Activated gamma-delta T cell treated with anti-CD3 and anti-CD28 coated beads, Interleukin-2, amount 50 U/mL, for 16 hours (primary cell): Measurements from ENCODE around the gene ELF2.
"Not testable (repeated sequence)": the region's sequence is repeated elsewhere in the genome, so short reads cannot be mapped to it uniquely, and the experiment has no call there.

Source experiments
- DNase-seq: peaks from one replicate; pipeline ENCODE4 v3.0.0-alpha.2; 2020; ENCODE audit warnings: low read depth

The ELF2 gene

DNA sequence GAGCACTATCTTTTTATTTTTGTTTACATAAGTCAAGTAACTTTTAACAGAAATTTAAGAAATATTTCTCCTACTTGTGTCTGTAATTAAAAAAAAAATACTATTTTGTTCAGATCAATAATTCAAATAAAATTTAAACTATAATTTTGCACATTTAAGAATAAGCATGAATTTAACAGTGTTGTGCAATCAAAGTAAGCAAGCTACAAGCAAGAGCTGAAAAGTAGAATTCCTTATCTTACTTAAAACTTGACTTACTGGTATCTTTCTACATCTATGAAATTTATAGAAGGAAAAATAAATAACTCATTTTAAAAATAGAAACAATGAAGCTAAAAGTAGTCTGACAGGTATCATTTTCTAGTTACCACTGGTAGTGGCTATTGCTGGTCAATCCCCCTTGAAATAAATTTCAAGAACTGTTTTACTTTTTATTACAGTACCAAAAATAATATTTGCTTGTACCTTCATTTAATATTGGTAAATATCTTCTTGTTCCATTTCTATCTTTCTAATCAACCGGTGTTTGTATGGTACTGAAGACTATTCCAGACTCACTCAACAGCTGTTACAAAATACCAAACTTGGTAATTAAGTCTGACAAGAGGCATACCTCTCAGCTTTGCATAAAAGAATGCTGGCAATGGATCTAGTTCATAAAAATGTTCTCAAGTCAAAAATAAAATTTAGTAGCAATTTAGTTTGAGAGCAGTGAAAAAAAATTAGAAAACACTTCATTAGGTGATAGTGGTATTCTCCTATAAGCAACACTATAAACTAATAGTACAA lies 99.3 kb downstream of the ELF2 start:
- DNase-seq: no peak

DNA sequence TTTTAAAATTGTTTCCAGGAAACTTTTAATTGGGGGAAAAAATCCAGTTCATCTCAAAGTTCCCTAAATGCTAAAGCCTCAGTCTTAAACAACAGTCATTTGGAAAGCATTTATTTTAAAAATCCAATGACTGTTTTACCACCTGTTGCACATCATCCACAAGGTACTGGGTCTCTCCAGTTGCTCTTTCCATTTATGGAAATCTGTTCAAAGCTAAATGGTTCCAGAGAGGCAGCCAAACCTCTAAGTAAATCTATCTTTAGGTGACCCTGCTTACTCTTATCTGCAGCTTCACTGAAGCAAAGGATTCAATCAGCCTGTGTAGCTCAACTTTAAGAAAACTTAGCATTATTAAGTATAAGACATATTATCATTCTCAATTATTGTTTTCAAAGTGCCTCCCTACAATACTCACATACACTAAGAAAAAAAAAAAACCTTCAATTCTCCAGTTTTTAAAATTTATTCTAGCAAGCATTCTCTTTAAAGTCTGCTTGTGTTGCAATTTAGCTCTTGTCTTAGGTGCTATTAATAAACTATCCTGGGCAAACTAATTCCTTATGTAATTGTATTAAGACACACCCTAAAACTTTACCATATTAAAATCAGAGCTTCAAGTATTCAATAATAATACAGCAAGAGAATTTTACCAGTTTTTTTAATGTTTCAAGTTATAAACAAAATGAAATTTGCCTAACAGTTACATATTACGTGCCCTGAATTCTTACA lies 100.8 kb downstream of the ELF2 start:
- no peak for DNase-seq

DNA sequence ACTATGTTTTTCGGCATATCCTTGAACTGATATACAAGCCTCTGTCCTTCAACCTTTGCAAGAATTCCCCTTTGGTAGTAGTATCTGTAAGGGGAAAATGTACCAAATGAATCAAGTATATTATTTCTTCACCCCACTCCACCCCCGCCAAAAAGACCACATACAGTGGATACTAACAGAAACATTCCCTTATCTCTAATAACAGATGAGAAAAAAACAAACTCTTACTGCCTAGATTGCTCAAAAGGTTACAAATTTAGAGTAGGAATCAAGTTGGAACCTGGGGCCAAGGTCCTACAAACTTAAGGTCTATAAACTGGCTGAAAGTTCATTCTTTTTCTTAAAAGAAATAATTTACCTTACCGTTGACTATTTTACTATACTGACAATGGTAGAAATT lies 116.4 kb downstream of the ELF2 start:
- DNase-seq: no peak

DNA sequence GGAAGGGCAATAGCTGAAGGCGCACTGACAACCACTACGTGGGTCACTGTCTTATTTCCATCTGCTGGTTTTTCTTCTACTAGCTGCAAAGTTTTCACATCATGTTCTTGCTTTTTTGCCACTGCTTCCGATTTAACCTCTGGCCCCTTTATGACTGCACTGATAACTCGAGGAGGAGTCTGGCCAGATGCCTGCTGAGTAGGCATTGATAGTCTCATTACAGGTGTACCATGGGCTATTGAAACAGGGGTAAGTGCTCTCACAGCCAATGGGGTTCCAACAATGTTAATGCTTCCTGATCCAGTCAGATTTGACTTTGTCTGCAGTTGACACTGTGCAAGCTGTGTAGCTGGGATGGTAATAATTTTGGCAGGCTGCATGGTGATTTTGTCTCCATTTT lies 118.0 kb downstream of the ELF2 start:
- not testable (repeated sequence) for DNase-seq

DNA sequence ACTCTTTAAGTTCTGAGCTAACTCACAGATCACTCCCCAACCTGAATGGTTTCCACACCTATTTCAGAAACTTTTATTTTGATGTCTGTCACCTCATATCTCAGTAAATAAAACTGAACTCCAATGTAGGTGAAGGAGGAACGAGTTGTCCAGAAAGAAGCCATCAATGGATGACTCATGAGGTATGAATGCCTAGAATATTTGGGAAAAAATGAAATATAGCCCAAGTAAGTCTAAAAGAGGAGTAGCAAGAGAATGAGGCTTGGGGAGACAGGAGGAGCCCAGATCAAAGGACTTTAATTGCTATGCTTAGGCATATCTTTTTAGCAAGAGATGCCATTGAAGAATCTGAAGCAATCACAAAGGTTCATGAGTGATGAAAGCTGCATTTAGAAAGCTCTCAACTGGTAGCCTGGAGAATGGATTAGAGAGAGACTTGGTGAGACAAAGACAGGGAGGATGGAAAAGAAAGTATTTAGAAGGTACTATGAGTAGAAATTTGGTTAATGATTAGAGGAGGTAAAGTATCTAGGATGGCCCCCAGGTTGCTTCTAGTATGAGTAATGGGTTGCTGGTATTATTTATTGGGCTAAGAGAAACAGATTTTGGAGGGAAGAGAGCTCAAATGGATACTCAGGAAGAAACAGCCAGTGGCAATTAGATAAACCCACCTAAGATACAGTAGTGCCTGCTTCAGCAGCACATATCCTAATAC lies 122.1 kb downstream of the ELF2 start:
- DNase-seq: no peak

DNA sequence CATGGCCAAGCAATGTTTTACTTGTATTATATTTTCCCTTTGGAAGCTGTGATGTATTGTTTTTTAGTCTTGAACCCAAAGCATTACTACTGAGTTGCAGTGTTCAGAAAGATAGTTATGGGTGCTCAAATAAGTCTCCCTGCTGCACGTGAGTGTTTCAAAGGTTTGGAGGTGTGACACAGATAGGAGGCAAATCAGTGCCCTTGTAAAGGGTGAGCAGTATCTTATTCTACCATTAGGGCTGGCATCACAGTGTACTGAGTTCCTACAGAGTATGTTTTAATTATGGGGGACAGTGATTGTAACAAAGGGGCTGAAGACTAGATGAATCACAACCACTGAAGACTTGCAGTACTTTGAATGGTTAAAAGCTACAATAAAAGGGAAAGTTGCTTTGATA lies 123.1 kb downstream of the ELF2 start:
- DNase-seq: no peak

DNA sequence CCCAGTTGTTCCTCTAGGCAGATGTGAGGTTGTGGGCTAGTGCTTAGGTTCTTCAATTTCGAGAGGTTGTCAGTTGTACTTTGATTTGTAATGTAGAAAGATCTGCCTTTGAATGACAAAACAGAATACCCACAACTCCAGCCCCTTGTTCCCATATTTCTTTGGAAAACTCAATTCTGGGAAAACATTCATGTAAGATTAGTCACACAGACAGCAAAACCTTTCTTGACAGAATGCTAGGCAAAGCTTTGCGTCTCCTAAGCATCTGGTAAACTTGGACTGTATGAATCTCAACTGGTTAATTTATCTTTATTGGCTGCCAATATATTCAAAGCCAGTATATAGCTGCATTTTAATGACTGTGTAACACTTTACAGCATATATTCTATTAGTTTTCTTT lies 126.6 kb downstream of the ELF2 start:
- no peak for DNase-seq

DNA sequence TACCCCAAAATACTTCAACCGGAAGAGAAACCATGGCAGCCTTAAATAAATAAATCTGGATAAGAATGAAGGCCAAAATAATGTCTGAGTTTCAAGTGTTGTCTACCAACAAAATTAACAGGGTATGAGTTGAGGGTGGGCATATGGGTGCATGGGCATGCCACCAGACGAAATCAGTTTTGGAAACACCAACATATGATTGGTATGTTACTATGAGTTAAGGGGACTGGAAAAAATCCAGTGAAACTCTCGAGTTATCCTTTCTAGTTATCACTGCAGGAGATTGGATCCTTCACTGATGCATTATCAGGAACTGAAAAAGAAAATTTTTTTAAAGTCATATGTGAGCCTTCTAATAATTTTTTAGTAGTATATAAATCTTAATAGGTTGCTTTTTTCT lies 129.0 kb downstream of the ELF2 start:
- DNase-seq: no peak

DNA sequence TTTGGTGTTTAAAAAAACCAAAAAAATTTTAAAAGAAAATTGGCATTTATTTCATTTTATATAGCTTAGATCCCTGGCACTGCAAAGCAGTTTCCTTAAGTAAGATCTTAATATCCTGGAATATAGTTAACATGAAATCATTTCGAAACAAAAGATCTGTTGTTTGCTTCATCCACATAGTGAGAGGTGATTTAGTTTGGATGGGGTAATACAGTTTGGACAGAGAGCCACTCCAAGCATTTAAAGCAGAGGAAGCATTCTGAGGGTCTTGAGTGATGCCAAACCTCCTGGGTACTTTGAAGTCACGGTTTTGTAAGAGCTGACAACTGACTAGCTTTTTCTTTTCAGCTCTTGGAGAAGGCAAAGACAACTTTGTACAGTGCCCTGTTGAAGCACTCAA lies 132.7 kb downstream of the ELF2 start:
- DNase-seq: no peak

DNA sequence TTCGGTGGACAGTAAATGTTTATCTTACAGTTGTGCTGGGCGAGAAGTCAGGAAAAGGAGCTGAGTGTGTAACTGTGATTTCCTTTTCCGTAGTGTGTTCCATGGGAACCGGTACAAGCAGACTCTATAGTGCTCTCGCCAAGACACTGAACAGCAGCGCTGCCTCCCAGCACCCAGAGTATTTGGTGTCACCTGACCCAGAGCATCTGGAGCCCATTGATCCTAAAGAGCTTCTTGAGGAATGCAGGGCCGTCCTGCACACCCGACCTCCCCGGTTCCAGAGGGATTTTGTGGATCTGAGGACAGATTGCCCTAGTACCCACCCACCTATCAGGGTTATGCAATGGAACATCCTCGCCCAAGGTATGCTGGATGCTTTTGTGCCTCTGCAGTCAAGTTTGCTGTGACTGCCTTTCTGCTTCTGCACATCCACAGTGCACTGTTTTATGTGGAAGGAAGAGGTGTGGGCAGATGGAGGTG lies 134.0 kb downstream of the ELF2 start:
- no peak for DNase-seq

DNA sequence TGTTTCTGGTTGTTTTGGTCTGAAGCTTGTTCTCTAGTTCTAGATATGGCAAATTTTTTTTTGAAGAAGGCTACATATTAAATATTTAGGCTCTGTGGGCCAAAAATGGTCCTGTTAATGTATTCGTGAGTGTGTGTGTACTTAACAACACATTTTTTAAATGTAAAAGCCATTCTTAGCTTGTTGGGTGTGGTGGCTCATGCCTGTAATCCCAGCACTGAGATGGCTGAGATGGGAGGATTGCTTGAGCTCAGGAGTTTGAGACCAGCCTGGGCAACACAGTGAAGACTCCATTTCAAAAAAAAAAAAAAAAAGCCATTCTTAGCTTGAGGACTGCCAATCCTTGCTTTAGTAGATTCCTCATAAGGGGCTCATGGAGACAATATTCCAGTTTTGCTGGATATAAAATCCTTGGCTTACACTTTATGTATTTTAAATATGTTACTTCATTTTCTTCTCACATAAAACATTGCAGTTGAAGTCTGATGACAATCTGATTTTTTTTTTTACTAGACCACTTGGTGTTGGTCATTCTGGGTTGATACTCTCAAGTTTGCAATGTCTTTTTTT lies 138.1 kb downstream of the ELF2 start:
- no peak for DNase-seq

DNA sequence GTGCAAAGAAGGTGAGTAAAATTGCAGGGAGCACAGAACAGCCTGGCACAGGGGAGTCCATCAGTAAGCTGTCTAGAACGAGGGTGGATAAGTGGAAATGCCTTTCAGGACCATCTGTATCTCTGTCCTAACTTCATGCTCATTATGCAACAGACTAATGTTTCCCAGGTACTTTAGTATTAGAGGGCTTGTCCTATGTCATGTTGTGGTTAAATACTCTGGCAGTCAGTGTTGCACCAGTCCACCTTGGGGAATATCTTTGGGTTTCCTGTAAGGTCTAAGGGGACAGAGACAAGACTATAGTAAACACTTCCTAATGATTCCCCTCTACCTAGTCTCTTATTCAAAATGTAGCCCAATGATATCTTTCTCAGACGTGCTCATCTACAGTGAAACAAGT lies 140.1 kb downstream of the ELF2 start:
- DNase-seq: no peak

DNA sequence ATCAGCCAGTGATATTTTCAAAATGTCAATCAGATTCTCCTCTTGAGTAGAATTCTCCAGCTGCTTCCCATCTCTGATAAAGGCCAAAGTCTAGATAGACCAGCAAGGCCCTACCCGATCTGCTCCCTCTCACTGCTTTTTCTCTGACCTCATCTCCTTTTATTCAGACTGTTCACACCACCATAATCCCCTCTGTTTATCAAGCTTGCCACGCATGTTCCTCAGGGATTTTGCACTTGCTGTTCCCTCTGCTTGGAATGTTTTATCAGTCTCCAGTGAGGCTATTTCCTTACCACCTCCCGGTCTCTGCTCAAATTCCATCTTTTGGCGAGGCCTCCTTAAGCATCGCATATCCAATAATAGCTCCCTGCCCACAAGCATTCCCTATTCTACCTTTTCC lies 141.4 kb downstream of the ELF2 start:
- DNase-seq: no peak

DNA sequence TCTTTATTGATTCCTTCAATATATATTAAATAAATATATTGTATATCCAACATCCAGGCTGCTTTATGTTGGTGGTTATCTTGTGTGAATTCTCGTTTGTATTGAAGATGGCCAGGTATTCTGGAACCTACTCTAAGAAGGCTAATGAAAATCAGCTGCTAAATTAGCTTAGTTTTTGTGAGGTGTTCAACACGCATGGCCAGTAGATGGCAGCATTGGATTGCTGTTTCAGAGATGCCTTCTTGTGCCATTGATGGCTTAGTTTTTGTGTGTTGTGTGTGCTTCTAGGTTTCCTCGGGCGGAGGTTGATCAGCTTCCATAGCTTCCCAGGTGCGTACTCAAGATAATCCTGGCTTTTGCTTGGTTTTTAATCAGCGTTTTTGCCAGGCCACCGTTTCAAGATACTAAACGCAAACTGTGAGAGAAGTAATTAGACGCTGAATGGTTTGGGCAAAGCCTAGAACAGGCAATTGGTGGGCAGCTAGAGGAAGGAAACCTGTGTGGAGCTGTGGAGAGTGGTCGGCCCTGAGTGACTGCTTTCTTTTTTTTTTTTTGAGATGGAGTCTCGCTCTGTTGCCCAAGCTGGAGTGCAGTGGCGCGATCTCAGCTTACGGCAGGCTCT lies 146.3 kb downstream of the ELF2 start:
- DNase-seq: peak; percentile 65

DNA sequence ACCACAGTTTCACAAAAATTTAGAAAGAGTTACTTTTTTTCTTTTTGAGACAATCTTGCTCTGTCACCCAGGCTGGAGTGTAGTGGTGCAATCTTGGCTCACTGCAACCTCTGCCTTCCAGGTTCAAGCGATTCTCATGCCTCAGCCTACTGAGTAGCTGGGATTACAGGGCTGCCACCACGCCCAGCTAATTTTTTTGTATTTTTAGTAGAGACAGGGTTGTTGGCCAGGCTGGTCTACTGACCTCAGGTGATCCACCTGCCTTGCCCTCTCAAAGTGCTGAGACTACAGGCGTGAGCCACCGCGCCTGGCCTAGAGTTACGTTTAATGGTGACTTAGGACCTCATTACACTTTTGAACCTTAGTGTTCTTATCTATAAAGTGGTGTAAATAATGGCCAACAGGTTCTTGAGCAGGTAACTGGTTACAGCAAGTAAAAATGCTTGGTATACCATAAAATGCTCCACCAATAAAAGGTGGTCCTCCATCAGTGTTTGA lies 147.1 kb downstream of the ELF2 start:
- not testable (repeated sequence) for DNase-seq

DNA sequence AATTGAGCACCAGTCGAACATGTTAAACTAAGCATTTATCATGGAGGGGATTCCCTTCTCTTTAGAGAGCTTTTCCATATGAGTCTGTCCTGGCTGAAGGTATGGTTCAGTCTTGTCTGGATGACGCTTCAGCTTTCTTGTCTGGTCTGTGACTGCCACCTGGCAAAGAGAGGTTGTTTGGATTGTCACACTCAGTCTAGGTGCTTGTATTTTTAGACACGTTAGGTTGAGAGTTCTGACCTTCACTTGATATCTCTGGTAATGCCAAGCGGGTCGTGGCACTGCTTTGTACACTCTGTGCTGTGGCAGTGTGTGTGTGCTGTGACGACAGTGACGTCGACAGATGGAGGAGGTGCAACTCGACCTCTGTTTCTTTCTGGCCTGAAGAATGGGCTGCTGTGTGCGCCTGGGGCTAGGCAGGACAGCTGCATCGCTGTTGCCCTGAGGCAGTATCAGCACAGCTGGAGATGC lies 148.8 kb downstream of the ELF2 start:
- DNase-seq: no peak

DNA sequence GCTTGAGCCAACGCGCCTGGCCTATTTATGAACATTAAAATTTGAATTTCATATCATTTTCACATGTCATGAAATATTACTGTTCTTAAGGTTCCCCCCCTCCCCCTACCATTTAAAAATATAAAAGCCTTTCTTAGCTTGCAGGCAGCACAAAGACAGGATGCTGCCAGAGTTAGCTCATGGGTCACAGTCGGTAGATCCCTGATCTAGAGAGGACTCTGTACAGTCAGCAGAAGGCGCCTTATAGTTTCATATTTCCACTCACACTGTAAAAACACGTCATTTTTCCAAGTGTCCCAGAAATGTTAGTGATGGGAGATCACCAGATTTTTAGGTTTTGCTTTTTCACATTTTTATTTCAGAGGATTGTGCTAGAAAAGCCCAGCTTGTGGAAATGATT lies 149.2 kb downstream of the ELF2 start:
- no peak for DNase-seq

DNA sequence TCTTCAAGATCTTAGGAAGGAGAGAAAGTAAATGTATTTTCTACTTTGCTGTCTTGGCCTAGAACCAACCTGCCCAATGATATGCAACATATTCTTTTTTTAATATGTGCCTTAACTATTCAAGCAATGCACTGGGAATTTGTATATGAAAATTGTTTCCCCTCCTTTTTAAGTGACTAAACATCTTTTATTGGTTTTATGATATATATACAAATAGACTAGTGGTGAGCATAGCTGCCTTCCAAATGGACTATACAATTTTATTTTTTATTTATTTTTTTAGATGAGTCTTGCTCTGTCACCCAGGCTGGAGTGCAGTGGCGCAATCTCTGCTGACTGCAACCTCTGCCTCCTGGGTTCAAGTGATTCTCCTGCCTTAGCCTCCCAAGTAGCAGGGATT lies 151.2 kb downstream of the ELF2 start:
- DNase-seq: no peak

DNA sequence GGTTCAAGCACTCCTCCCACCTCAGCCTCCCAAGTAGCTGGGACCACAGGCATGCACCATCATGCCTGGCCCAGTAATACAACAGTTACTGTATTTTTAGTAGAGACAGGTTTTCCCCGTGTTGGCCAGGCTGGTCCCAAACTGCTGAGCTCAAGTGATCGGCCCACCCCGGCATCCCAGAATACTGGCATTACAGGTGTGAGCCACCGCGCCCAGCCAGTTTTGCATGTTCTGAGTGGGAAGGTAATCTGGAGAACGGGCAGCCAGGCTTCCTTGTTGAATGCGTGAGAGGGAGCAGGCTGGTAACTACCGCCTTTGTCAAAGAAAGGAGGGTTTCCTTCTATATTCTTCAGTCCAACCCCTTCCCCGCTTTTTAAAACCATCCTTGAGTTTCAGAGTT lies 152.3 kb downstream of the ELF2 start:
- DNase-seq: no peak

DNA sequence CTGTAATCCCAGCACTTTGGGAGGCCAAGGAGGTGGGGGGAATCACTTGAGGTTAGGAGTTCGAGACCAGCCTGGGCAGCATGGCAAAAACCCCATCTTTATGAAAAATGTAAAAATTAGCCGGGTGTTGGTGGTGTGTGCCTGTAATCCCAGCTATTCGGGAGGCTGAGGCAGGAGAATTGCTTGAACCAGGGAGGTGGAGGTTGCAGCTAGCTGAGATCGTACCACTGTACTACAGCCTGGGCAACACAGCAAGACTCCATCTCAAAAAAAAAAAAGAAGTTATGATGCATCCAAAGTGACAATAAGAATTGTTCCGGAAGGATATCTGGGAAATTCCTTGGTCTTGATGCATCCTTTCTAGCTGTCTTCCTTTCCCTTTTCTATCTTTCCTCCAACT lies 154.2 kb downstream of the ELF2 start:
- DNase-seq: no peak

DNA sequence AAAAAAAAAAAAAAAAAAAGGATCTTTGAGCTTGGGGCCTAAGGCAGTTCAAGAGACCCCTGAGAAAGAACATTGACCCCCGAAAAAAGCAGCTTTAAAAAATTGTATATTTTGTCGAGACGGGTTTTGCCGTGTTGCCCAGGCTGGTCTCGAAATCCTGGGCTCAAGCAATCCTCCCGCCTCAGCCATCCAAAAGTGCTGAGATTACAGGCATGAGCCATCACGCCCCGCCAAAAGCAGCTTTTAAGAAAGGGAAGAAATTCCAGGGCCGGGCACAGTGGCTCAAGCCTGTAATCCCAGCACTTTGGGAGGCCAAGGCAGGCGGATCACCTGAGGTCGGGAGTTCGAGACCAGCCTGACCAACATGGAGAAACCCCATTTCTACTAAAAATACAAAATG lies 155.9 kb downstream of the ELF2 start:
- DNase-seq: not testable (repeated sequence)

DNA sequence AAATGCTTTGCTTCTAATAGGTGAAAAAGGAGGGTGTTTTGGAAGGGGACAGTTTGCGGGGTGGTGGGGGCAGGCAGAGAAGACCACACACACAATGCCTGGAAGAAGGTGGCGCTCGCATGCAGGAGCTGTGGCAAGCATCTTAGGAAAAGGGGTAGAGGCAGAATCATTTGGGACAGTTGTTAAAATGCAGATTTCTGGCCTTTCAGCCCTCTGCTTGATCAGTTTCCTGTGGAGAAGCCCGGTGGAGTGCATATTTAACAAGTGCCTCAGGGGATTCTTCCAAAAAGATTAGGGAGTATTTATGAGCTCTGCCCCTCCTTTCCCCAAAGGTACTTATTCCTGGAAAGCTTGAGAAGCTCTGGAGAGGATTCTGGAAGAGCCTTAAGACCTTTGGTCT lies 156.6 kb downstream of the ELF2 start:
- no peak for DNase-seq
